ENCODE results near the gene TNFRSF19. TPM values are rescaled to one million over a fixed set of nuclear protein-coding genes. Genes with fewer than 3 reads are reported as not detected.

TNFRSF19 gene
- polyA plus RNA-seq, 1 donor = 6.8 TPM

GRCh38 chr13:23551213-23552008 is 18.8 kb upstream of the TNFRSF19 start:
- no peaks in the 10 kb centered on the region for H3K36me3 ChIP-seq (ENCODE audit: control insufficient read depth, insufficient read depth, low read length)
- WGBS (ENCODE audit: insufficient coverage, low lambda C conversion rate) = no CpG with 5 or more reads among the region's 4 CpGs
- DNase-seq = no peak
- H3K27ac ChIP-seq (ENCODE audit: low read length) = no peak overlapping the region
- H3K4me3 ChIP-seq (ENCODE audit: low read length) = no peak overlapping the region
- H3K4me1 ChIP-seq (ENCODE audit: control insufficient read depth, insufficient read depth, low read length) = no peaks in the 10 kb centered on the region
- H3K9me3 ChIP-seq (ENCODE audit: control insufficient read depth, low read depth, low read length) = no peaks in the 10 kb centered on the region
- H3K27me3 ChIP-seq (ENCODE audit: control insufficient read depth, insufficient read depth, low read length) = peaks cover 12% of the 10 kb centered on the region

DNA sequence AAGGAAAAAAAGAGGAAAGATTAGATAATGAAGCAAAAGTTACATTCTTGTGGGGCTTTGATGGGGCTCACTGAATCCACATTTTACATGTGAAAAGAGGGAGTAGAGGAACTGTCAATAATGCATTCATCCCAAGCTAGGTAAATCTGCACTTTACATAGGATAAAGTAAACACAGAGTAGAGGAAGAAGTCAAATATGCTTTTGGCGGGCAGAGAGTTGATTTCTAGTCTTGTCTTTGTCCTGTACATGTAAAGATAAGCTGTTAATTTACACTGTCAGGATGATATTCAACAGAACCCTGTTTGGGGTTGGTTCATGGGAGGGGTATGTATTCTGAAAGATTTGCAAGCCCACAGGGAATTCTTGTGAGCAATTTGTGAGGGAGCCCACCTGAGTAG is 18.0 kb upstream of the TNFRSF19 start:
- H3K27ac ChIP-seq (ENCODE audit: low read length) = no peak overlapping the region
- H3K27me3 ChIP-seq (ENCODE audit: control insufficient read depth, insufficient read depth, low read length) = peaks cover 8% of the 10 kb centered on the region
- no peaks in the 10 kb centered on the region for H3K9me3 ChIP-seq (ENCODE audit: control insufficient read depth, low read depth, low read length)
- no peaks in the 10 kb centered on the region for H3K4me1 ChIP-seq (ENCODE audit: control insufficient read depth, insufficient read depth, low read length)
- DNase-seq = no peak
- H3K36me3 ChIP-seq (ENCODE audit: control insufficient read depth, insufficient read depth, low read length) = no peaks in the 10 kb centered on the region
- no CpG with 5 or more reads among the region's 1 CpG for WGBS (ENCODE audit: insufficient coverage, low lambda C conversion rate)
- no peak overlapping the region for H3K4me3 ChIP-seq (ENCODE audit: low read length)

GRCh38 chr13:23552661-23553060 is 17.6 kb upstream of the TNFRSF19 start:
- Histone ChIP-seq H3K27me3 (ENCODE audit: control insufficient read depth, insufficient read depth, low read length) (peaks cover 4% of the 10 kb centered on the region), H3K9me3 (ENCODE audit: control insufficient read depth, low read depth, low read length) (no peaks in the 10 kb centered on the region), H3K36me3 (ENCODE audit: control insufficient read depth, insufficient read depth, low read length) (no peaks in the 10 kb centered on the region), H3K4me3 (ENCODE audit: low read length) (no peak overlapping the region), H3K27ac (ENCODE audit: low read length) (no peak overlapping the region), H3K4me1 (ENCODE audit: control insufficient read depth, insufficient read depth, low read length) (no peaks in the 10 kb centered on the region)
- no peak for DNase-seq
- 83% methylated on average over 1 of the region's 2 CpGs for WGBS (ENCODE audit: insufficient coverage, low lambda C conversion rate)

DNA sequence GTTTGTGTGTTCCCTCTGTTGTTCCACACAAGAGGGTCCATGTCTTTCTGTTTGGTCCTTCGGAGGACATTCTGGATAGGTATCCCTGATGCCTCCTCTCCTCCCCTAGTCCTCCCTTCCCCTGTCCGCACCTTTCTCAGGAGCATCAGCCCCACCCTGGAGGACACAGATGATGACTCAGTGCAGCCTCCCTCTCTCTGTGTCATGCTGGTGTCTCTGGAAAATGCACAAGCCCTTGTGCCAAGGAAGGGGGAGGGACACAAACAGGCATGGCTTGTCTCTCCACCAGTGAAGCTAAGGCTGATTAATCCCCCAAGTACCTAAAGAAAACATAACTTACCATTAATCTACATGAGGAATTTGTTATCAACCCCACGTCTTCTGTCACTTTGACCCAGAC is 16.2 kb upstream of the TNFRSF19 start:
- DNase-seq = no peak
- peaks cover 3% of the 10 kb centered on the region for H3K27me3 ChIP-seq (ENCODE audit: control insufficient read depth, insufficient read depth, low read length)
- H3K36me3 ChIP-seq (ENCODE audit: control insufficient read depth, insufficient read depth, low read length) = no peaks in the 10 kb centered on the region
- H3K4me1 ChIP-seq (ENCODE audit: control insufficient read depth, insufficient read depth, low read length) = no peaks in the 10 kb centered on the region
- H3K4me3 ChIP-seq (ENCODE audit: low read length) = no peak overlapping the region
- no peaks in the 10 kb centered on the region for H3K9me3 ChIP-seq (ENCODE audit: control insufficient read depth, low read depth, low read length)
- WGBS (ENCODE audit: insufficient coverage, low lambda C conversion rate) = 100% methylated on average over 1 of the region's 3 CpGs
- H3K27ac ChIP-seq (ENCODE audit: low read length) = no peak overlapping the region

DNA sequence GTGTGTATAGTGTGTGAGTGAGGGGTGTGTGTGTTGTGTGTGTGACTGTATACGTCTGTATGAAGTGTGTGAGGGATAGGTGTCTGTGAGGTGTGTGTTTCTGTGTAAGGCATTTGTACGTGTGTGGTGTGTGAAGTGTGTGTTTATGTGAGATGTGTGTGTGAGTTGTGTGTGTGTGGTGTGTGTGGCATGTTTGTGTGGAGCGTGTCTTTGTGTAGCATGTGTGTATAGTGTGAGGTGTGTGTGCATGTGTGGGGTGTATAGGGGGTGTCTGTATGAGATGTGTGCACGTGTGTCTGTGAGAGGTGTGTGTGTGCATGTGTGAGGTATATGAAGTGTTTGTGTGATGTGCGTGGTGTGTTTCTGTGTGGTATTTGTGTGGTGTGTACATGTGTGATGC is 13.2 kb upstream of the TNFRSF19 start:
- peaks cover 3% of the 10 kb centered on the region for H3K27me3 ChIP-seq (ENCODE audit: control insufficient read depth, insufficient read depth, low read length)
- WGBS (ENCODE audit: insufficient coverage, low lambda C conversion rate) = no CpG with 5 or more reads among the region's 5 CpGs
- no peaks in the 10 kb centered on the region for H3K4me1 ChIP-seq (ENCODE audit: control insufficient read depth, insufficient read depth, low read length)
- no peaks in the 10 kb centered on the region for H3K36me3 ChIP-seq (ENCODE audit: control insufficient read depth, insufficient read depth, low read length)
- H3K27ac ChIP-seq (ENCODE audit: low read length) = no peak overlapping the region
- H3K4me3 ChIP-seq (ENCODE audit: low read length) = no peak overlapping the region
- no peak for DNase-seq
- H3K9me3 ChIP-seq (ENCODE audit: control insufficient read depth, low read depth, low read length) = no peaks in the 10 kb centered on the region

- Histone ChIP-seq H3K27ac (ENCODE audit: low read length) (no peak overlapping the region), H3K27me3 (ENCODE audit: control insufficient read depth, insufficient read depth, low read length) (peaks cover 3% of the 10 kb centered on the region), H3K4me1 (ENCODE audit: control insufficient read depth, insufficient read depth, low read length) (no peaks in the 10 kb centered on the region), H3K9me3 (ENCODE audit: control insufficient read depth, low read depth, low read length) (no peaks in the 10 kb centered on the region), H3K4me3 (ENCODE audit: low read length) (no peak overlapping the region), H3K36me3 (ENCODE audit: control insufficient read depth, insufficient read depth, low read length) (no peaks in the 10 kb centered on the region)
- DNase-seq = no peak
- WGBS (ENCODE audit: insufficient coverage, low lambda C conversion rate) = no CpG with 5 or more reads among the region's 2 CpGs
These were observed 12.5 kb upstream of the TNFRSF19 start for GRCh38 chr13:23557733-23558132.

- no peak overlapping the region for H3K4me3 ChIP-seq (ENCODE audit: low read length)
- no peaks in the 10 kb centered on the region for H3K36me3 ChIP-seq (ENCODE audit: control insufficient read depth, insufficient read depth, low read length)
- H3K4me1 ChIP-seq (ENCODE audit: control insufficient read depth, insufficient read depth, low read length) = no peaks in the 10 kb centered on the region
- H3K27me3 ChIP-seq (ENCODE audit: control insufficient read depth, insufficient read depth, low read length) = peaks cover 3% of the 10 kb centered on the region
- H3K9me3 ChIP-seq (ENCODE audit: control insufficient read depth, low read depth, low read length) = no peaks in the 10 kb centered on the region
- WGBS (ENCODE audit: insufficient coverage, low lambda C conversion rate) = 32% methylated on average over 2 of the region's 14 CpGs
- H3K27ac ChIP-seq (ENCODE audit: low read length) = no peak overlapping the region
- DNase-seq = no peak
These were observed 11.3 kb upstream of the TNFRSF19 start for GRCh38 chr13:23558675-23559536.

DNA sequence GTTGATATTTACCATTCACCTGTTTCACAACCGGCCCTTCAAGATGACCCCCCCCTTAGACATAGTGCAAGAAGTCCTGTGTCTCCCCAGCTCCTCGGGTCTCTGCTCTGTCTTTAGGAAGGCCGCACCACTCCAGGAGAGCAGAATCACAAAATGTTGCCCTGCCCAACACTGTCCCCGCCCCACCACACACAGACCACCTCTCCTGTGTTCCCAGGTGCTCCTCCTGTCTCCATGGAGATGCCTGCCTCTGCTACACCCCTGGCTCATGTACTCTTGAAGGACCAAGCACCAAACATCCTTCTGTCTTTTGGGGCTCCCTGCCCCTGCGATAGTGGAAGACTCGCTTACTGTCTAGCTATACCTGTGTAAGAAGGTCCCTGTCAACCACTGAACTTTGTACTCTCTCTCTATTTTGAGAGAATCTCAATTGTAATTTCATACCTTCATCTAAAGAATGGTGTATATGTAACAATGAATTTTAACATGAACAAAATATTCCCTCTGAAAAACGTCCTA is 9.6 kb upstream of the TNFRSF19 start:
- WGBS (ENCODE audit: insufficient coverage, low lambda C conversion rate) = 100% methylated on average over 1 of the region's 7 CpGs

GRCh38 chr13:23561261-23561660 is 9.0 kb upstream of the TNFRSF19 start:
- Histone ChIP-seq H3K27me3 (ENCODE audit: control insufficient read depth, insufficient read depth, low read length) (peaks cover 2% of the 10 kb centered on the region), H3K9me3 (ENCODE audit: control insufficient read depth, low read depth, low read length) (no peaks in the 10 kb centered on the region), H3K4me1 (ENCODE audit: control insufficient read depth, insufficient read depth, low read length) (no peaks in the 10 kb centered on the region), H3K27ac (ENCODE audit: low read length) (no peak overlapping the region), H3K4me3 (ENCODE audit: low read length) (no peak overlapping the region), H3K36me3 (ENCODE audit: control insufficient read depth, insufficient read depth, low read length) (no peaks in the 10 kb centered on the region)
- WGBS (ENCODE audit: insufficient coverage, low lambda C conversion rate) = 94% methylated on average over 2 of the region's 3 CpGs
- no peak for DNase-seq

More for the DNA sequence above, 9.6 kb upstream of the TNFRSF19 start:
- Histone ChIP-seq H3K36me3 (ENCODE audit: control insufficient read depth, insufficient read depth, low read length) (no peaks in the 10 kb centered on the region), H3K4me3 (ENCODE audit: low read length) (no peak overlapping the region), H3K27ac (ENCODE audit: low read length) (no peak overlapping the region), H3K4me1 (ENCODE audit: control insufficient read depth, insufficient read depth, low read length) (no peaks in the 10 kb centered on the region), H3K9me3 (ENCODE audit: control insufficient read depth, low read depth, low read length) (no peaks in the 10 kb centered on the region), H3K27me3 (ENCODE audit: control insufficient read depth, insufficient read depth, low read length) (peaks cover under 1% of the 10 kb centered on the region)
- no peak for DNase-seq

DNA sequence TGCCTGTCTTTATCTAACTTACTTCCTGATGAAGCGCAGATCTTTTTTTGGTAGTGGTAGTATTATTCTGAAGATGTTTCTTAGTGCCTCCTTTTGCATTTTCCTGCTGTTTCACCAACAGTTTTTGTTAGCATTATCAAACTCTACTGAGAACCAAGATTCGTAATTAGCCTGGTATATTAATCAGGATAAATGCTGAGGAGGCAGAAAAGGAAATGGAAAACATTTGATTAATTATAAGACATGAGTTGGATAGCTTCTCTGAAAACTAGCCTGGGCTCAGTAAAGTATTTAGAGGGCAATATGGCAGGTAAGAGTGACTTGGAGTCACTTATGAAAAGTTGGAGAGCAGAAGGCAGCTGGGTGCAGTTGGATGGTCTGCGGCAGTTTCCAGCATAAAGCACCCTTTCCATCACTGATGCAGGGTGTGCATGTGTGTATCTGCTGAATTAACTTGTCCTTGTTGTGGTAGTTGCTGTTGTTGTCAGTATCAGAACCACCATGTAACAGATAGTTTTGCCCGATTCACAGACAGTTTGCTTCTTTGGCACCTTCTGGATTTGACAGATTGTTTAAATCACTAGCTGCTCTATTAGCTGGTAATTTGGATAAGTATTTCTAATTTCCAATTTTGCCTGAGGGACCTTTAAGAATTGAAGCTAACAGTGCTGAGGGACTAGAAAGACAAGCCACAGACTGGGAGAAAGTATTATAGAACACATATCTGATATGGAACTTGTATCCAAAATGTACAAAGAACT is 6.9 kb upstream of the TNFRSF19 start:
- Histone ChIP-seq H3K36me3 (ENCODE audit: control insufficient read depth, insufficient read depth, low read length) (no peaks in the 10 kb centered on the region), H3K27me3 (ENCODE audit: control insufficient read depth, insufficient read depth, low read length) (peaks cover 7% of the 10 kb centered on the region), H3K27ac (ENCODE audit: low read length) (no peak overlapping the region), H3K9me3 (ENCODE audit: control insufficient read depth, low read depth, low read length) (no peaks in the 10 kb centered on the region), H3K4me3 (ENCODE audit: low read length) (no peak overlapping the region), H3K4me1 (ENCODE audit: control insufficient read depth, insufficient read depth, low read length) (no peaks in the 10 kb centered on the region)
- 100% methylated on average over 1 of the region's 4 CpGs for WGBS (ENCODE audit: insufficient coverage, low lambda C conversion rate)
- no peak for DNase-seq
